Measurements from ENCODE around the gene SYNPO2.
"Not testable (repeated sequence)": the region's sequence is repeated elsewhere in the genome, so short reads cannot be mapped to it uniquely, and the experiment has no call there.

The SYNPO2 gene

GRCh38 chr4:119011607-119011988 lies 122.9 kb downstream of the SYNPO2 start:
- H3K18ac ChIP-seq (ENCODE audit: low read length) = no peak overlapping the region
- no CpG with 5 or more reads among the region's 1 CpG for WGBS (ENCODE audit: extremely low coverage, insufficient coverage, low lambda C conversion rate)
- H3K27me3 ChIP-seq (ENCODE audit: insufficient read depth, low read length, poor library complexity) = no peaks in the 10 kb centered on the region
- no peak overlapping the region for H2AK5ac ChIP-seq (ENCODE audit: low read length)
- H3K79me1 ChIP-seq (ENCODE audit: low read length) = no peaks in the 10 kb centered on the region
- no peak overlapping the region for H4K8ac ChIP-seq (ENCODE audit: low read depth, low read length)
- H3K36me3 ChIP-seq (ENCODE audit: control insufficient read depth, insufficient read depth, low read length) = no peaks in the 10 kb centered on the region
- no peaks in the 10 kb centered on the region for H3K4me1 ChIP-seq (ENCODE audit: control insufficient read depth, low read depth, low read length)
- DNase-seq = no peak
- H3K4ac ChIP-seq (ENCODE audit: low read depth, low read length) = no peak overlapping the region
- H2BK15ac ChIP-seq (replicated peaks; ENCODE audit: low read depth) = no peak overlapping the region
- no peak overlapping the region for H2BK120ac ChIP-seq (ENCODE audit: low read depth, low read length)
- no peaks in the 10 kb centered on the region for H3K79me2 ChIP-seq (ENCODE audit: control insufficient read depth, insufficient read depth, low read length)
- H3K23ac ChIP-seq (ENCODE audit: low read length) = no peak overlapping the region
- H3K27ac ChIP-seq (ENCODE audit: low read depth, low read length) = no peak overlapping the region
- H3K56ac ChIP-seq (ENCODE audit: low read length) = no peak overlapping the region
- no peak overlapping the region for H2BK5ac ChIP-seq (ENCODE audit: low read length)
- no peak overlapping the region for H3K9ac ChIP-seq (ENCODE audit: low read length)
- no peak overlapping the region for H3K4me2 ChIP-seq (ENCODE audit: low read length)
- no peak overlapping the region for H3K4me3 ChIP-seq (ENCODE audit: low read length)
- no peak overlapping the region for H4K5ac ChIP-seq (ENCODE audit: low read length)

DNA sequence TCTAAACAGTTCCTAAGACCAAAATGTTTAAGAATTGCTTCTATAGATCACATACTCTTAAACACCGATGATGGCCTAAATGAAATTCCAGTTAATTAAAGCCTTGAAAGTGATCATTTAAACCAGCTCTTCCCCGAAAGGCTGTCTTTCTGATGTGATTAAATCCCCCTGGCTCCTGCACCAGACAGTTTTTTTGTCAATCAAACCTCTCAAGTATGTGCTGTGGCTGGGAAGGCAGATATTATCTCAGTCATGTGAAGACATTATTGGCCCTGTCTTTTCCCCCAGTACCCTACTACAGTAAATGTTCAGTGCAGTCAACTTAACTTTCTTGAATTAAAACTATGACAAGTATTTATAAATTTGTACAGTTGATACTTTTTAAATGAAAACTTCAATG lies 126.0 kb downstream of the SYNPO2 start:
- Histone ChIP-seq H3K23ac (ENCODE audit: low read length) (no peak overlapping the region), H3K4me3 (ENCODE audit: low read length) (no peak overlapping the region), H3K9ac (ENCODE audit: low read length) (no peak overlapping the region), H2BK5ac (ENCODE audit: low read length) (no peak overlapping the region), H3K79me2 (ENCODE audit: control insufficient read depth, insufficient read depth, low read length) (no peaks in the 10 kb centered on the region), H3K4me2 (ENCODE audit: low read length) (no peak overlapping the region), H3K56ac (ENCODE audit: low read length) (no peak overlapping the region), H4K5ac (ENCODE audit: low read length) (no peak overlapping the region), H3K79me1 (ENCODE audit: low read length) (no peaks in the 10 kb centered on the region), H3K4me1 (ENCODE audit: control insufficient read depth, low read depth, low read length) (no peaks in the 10 kb centered on the region), H2BK15ac (replicated peaks; ENCODE audit: low read depth) (no peak overlapping the region), H4K8ac (ENCODE audit: low read depth, low read length) (no peak overlapping the region), H2BK120ac (ENCODE audit: low read depth, low read length) (no peak overlapping the region), H3K18ac (ENCODE audit: low read length) (no peak overlapping the region), H3K27ac (ENCODE audit: low read depth, low read length) (no peak overlapping the region), H3K27me3 (ENCODE audit: insufficient read depth, low read length, poor library complexity) (no peaks in the 10 kb centered on the region), H3K36me3 (ENCODE audit: control insufficient read depth, insufficient read depth, low read length) (no peaks in the 10 kb centered on the region), H2AK5ac (ENCODE audit: low read length) (no peak overlapping the region), H3K4ac (ENCODE audit: low read depth, low read length) (no peak overlapping the region)
- no peak for DNase-seq
- no CpG with 5 or more reads among the region's 2 CpGs for WGBS (ENCODE audit: extremely low coverage, insufficient coverage, low lambda C conversion rate)

GRCh38 chr4:119016636-119017035 lies 128.0 kb downstream of the SYNPO2 start:
- Histone ChIP-seq H3K56ac (ENCODE audit: low read length) (no peak overlapping the region), H2BK120ac (ENCODE audit: low read depth, low read length) (no peak overlapping the region), H3K36me3 (ENCODE audit: control insufficient read depth, insufficient read depth, low read length) (no peaks in the 10 kb centered on the region), H3K27ac (ENCODE audit: low read depth, low read length) (no peak overlapping the region), H2AK5ac (ENCODE audit: low read length) (no peak overlapping the region), H3K79me2 (ENCODE audit: control insufficient read depth, insufficient read depth, low read length) (no peaks in the 10 kb centered on the region), H3K4me1 (ENCODE audit: control insufficient read depth, low read depth, low read length) (no peaks in the 10 kb centered on the region), H3K23ac (ENCODE audit: low read length) (no peak overlapping the region), H2BK15ac (replicated peaks; ENCODE audit: low read depth) (no peak overlapping the region), H3K4ac (ENCODE audit: low read depth, low read length) (no peak overlapping the region), H3K79me1 (ENCODE audit: low read length) (no peaks in the 10 kb centered on the region), H4K5ac (ENCODE audit: low read length) (no peak overlapping the region), H3K18ac (ENCODE audit: low read length) (no peak overlapping the region), H3K27me3 (ENCODE audit: insufficient read depth, low read length, poor library complexity) (no peaks in the 10 kb centered on the region), H3K4me2 (ENCODE audit: low read length) (no peak overlapping the region), H4K8ac (ENCODE audit: low read depth, low read length) (no peak overlapping the region), H3K4me3 (ENCODE audit: low read length) (no peak overlapping the region), H2BK5ac (ENCODE audit: low read length) (no peak overlapping the region), H3K9ac (ENCODE audit: low read length) (no peak overlapping the region)
- WGBS (ENCODE audit: extremely low coverage, insufficient coverage, low lambda C conversion rate) = no CpG with 5 or more reads among the region's 2 CpGs
- no peak for DNase-seq

DNA sequence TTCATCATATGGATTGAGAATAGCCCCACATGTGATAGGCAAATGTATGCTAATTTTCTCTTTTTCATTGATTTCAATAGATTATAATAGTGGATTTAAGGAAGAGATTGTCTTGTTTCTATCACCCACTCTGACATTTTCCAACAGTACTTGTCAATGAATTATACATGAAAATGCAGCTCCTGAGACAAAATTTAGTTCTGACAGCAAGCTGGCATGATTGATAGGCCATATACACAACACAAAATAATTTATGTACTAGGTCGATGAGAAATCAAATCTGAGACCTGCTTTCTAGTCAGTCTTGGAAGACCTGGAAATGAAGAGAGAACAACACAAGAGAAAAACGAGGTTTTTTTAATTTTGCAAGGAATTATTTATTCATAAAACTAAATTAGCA lies 129.0 kb downstream of the SYNPO2 start:
- no peaks in the 10 kb centered on the region for H3K4me1 ChIP-seq (ENCODE audit: control insufficient read depth, low read depth, low read length)
- H3K9ac ChIP-seq (ENCODE audit: low read length) = no peak overlapping the region
- no peak overlapping the region for H2BK15ac ChIP-seq (replicated peaks; ENCODE audit: low read depth)
- no peak for DNase-seq
- H3K27me3 ChIP-seq (ENCODE audit: insufficient read depth, low read length, poor library complexity) = no peaks in the 10 kb centered on the region
- H3K23ac ChIP-seq (ENCODE audit: low read length) = no peak overlapping the region
- H3K56ac ChIP-seq (ENCODE audit: low read length) = no peak overlapping the region
- no peak overlapping the region for H4K5ac ChIP-seq (ENCODE audit: low read length)
- no peaks in the 10 kb centered on the region for H3K79me2 ChIP-seq (ENCODE audit: control insufficient read depth, insufficient read depth, low read length)
- H2BK5ac ChIP-seq (ENCODE audit: low read length) = no peak overlapping the region
- H2AK5ac ChIP-seq (ENCODE audit: low read length) = no peak overlapping the region
- H3K27ac ChIP-seq (ENCODE audit: low read depth, low read length) = no peak overlapping the region
- no peak overlapping the region for H3K4me2 ChIP-seq (ENCODE audit: low read length)
- H2BK120ac ChIP-seq (ENCODE audit: low read depth, low read length) = no peak overlapping the region
- H4K8ac ChIP-seq (ENCODE audit: low read depth, low read length) = no peak overlapping the region
- H3K18ac ChIP-seq (ENCODE audit: low read length) = no peak overlapping the region
- WGBS (ENCODE audit: extremely low coverage, insufficient coverage, low lambda C conversion rate) = no CpG with 5 or more reads among the region's 2 CpGs
- H3K79me1 ChIP-seq (ENCODE audit: low read length) = no peaks in the 10 kb centered on the region
- no peak overlapping the region for H3K4ac ChIP-seq (ENCODE audit: low read depth, low read length)
- no peak overlapping the region for H3K4me3 ChIP-seq (ENCODE audit: low read length)
- no peaks in the 10 kb centered on the region for H3K36me3 ChIP-seq (ENCODE audit: control insufficient read depth, insufficient read depth, low read length)

- Histone ChIP-seq H3K79me1 (ENCODE audit: low read length) (no peaks in the 10 kb centered on the region), H3K4me3 (ENCODE audit: low read length) (no peak overlapping the region), H4K8ac (ENCODE audit: low read depth, low read length) (no peak overlapping the region), H3K36me3 (ENCODE audit: control insufficient read depth, insufficient read depth, low read length) (no peaks in the 10 kb centered on the region), H3K27ac (ENCODE audit: low read depth, low read length) (no peak overlapping the region), H2BK15ac (replicated peaks; ENCODE audit: low read depth) (no peak overlapping the region), H3K56ac (ENCODE audit: low read length) (no peak overlapping the region), H3K18ac (ENCODE audit: low read length) (no peak overlapping the region), H2BK5ac (ENCODE audit: low read length) (no peak overlapping the region), H2BK120ac (ENCODE audit: low read depth, low read length) (no peak overlapping the region), H3K27me3 (ENCODE audit: insufficient read depth, low read length, poor library complexity) (no peaks in the 10 kb centered on the region), H2AK5ac (ENCODE audit: low read length) (no peak overlapping the region), H3K9ac (ENCODE audit: low read length) (no peak overlapping the region), H3K23ac (ENCODE audit: low read length) (no peak overlapping the region), H3K4me1 (ENCODE audit: control insufficient read depth, low read depth, low read length) (no peaks in the 10 kb centered on the region), H4K5ac (ENCODE audit: low read length) (no peak overlapping the region), H3K4ac (ENCODE audit: low read depth, low read length) (no peak overlapping the region), H3K4me2 (ENCODE audit: low read length) (no peak overlapping the region), H3K79me2 (ENCODE audit: control insufficient read depth, insufficient read depth, low read length) (no peaks in the 10 kb centered on the region)
- DNase-seq = no peak
- WGBS (ENCODE audit: extremely low coverage, insufficient coverage, low lambda C conversion rate) = no CpG with 5 or more reads among the region's 1 CpG
These were observed 131.5 kb downstream of the SYNPO2 start for GRCh38 chr4:119020158-119020557.

DNA sequence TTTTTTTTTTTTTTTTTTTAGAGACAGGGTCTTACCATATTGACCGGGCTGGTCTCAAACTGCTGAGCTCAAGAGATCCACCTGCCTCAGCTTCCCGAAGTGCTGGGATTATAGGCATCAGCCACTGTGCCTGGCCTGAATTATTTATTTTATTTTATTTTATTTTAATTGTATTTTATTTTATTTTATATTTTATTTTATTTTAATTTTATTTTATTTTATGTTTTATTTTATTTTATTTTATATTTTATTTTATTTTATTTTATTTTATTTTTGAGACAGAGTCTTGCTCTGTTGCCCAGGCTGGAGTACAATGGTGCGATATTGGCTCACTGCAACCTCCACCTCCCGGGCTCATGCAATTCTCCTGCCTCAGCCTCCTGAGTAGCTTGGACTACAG lies 133.9 kb downstream of the SYNPO2 start:
- WGBS (ENCODE audit: extremely low coverage, insufficient coverage, low lambda C conversion rate) = no CpG with 5 or more reads among the region's 4 CpGs
- H3K79me1 ChIP-seq (ENCODE audit: low read length); H3K27ac ChIP-seq (ENCODE audit: low read depth, low read length); H4K8ac ChIP-seq (ENCODE audit: low read depth, low read length); H3K79me2 ChIP-seq (ENCODE audit: control insufficient read depth, insufficient read depth, low read length); H3K4ac ChIP-seq (ENCODE audit: low read depth, low read length); H2BK15ac ChIP-seq (replicated peaks; ENCODE audit: low read depth); H2AK5ac ChIP-seq (ENCODE audit: low read length); H3K4me1 ChIP-seq (ENCODE audit: control insufficient read depth, low read depth, low read length); DNase-seq; H4K5ac ChIP-seq (ENCODE audit: low read length); H2BK120ac ChIP-seq (ENCODE audit: low read depth, low read length); H3K9ac ChIP-seq (ENCODE audit: low read length); H3K23ac ChIP-seq (ENCODE audit: low read length); H2BK5ac ChIP-seq (ENCODE audit: low read length); H3K4me2 ChIP-seq (ENCODE audit: low read length); H3K4me3 ChIP-seq (ENCODE audit: low read length); H3K18ac ChIP-seq (ENCODE audit: low read length); H3K56ac ChIP-seq (ENCODE audit: low read length); H3K36me3 ChIP-seq (ENCODE audit: control insufficient read depth, insufficient read depth, low read length); H3K27me3 ChIP-seq (ENCODE audit: insufficient read depth, low read length, poor library complexity): not testable (repeated sequence)
